Uterus (tissue), 2 donors: ENCODE results near the gene BCAP29.

ENCODE experiments used
- POLR2A ChIP-seq, 2 donors: fragments of 450-650 bp; IDR thresholded peaks; one replicate each; pipeline ENCODE4 v1.6.1; 2016; ENCODE audit warnings: antibody characterized with exemption in 2 of 2, mild to moderate bottlenecking in 1 of 2, moderate library complexity in 1 of 2
- TF ChIP-seq, protein P1 (sequence below), 4 experiments: fragments of 200-600 bp in 2 of 4; fragments of 450-650 bp in 2 of 4; sonication (generic) in 2 of 4; IDR thresholded peaks; one replicate each; pipeline ENCODE4 v1.5.1; 2016 to 2019; ENCODE audit warnings: antibody characterized with exemption in 4 of 4, mild to moderate bottlenecking in 2 of 4, moderate library complexity in 1 of 4

- TF ChIP-seq, protein P1, sequence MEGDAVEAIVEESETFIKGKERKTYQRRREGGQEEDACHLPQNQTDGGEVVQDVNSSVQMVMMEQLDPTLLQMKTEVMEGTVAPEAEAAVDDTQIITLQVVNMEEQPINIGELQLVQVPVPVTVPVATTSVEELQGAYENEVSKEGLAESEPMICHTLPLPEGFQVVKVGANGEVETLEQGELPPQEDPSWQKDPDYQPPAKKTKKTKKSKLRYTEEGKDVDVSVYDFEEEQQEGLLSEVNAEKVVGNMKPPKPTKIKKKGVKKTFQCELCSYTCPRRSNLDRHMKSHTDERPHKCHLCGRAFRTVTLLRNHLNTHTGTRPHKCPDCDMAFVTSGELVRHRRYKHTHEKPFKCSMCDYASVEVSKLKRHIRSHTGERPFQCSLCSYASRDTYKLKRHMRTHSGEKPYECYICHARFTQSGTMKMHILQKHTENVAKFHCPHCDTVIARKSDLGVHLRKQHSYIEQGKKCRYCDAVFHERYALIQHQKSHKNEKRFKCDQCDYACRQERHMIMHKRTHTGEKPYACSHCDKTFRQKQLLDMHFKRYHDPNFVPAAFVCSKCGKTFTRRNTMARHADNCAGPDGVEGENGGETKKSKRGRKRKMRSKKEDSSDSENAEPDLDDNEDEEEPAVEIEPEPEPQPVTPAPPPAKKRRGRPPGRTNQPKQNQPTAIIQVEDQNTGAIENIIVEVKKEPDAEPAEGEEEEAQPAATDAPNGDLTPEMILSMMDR (IDR thresholded peaks at IDR 0.05): no peak
- TF ChIP-seq POLR2A (IDR thresholded peaks at IDR 0.05): no peak
These were observed 45.9 kb upstream of the BCAP29 start for GRCh38 chr7:107534139-107534538.
